Measurements from ENCODE around the gene TSPAN14. TPM values are rescaled to one million over a fixed set of nuclear protein-coding genes. Genes with fewer than 3 reads are reported as not detected.
"Not testable (repeated sequence)": the region's sequence is repeated elsewhere in the genome, so short reads cannot be mapped to it uniquely, and the experiment has no call there.

TSPAN14 gene
- total RNA-seq, 2 experiments from 2014 or later: 17.0 to 33.4 TPM

- Histone ChIP-seq H3K27ac (ENCODE audit: low read depth, low read length, poor library complexity, severe bottlenecking) (no peak overlapping the region), H3K9me3 (ENCODE audit: low read length) (no peaks in the 10 kb centered on the region), H3K79me2 (ENCODE audit: insufficient read depth, low read depth, low read length) (peaks cover 78% of the 10 kb centered on the region), H3K36me3 (ENCODE audit: insufficient read depth, low read length) (peaks cover 59% of the 10 kb centered on the region), H3K4me1 (ENCODE audit: insufficient read depth, low read length, poor library complexity, severe bottlenecking) (peaks cover 65% of the 10 kb centered on the region), H3K4me2 (ENCODE audit: low read length) (0 out of 2 replicates have a peak overlapping the region, but pooled peaks have one; percentile 71), H3K9me2 (ENCODE audit: insufficient read depth, low read length) (no peaks in the 10 kb centered on the region), H3K4me3 (ENCODE audit: low read depth, low read length, poor library complexity, severe bottlenecking) (no peak overlapping the region), H2AFZ (ENCODE audit: low read length) (no peak overlapping the region), H4K20me1 (ENCODE audit: insufficient read depth, low read length) (no peaks in the 10 kb centered on the region)
- ChIA-PET POLR2A (interaction anchor here (0.7 to 1.7 kb wide), 5 partner anchors 12 to 25 kb away, joined by 3 to 9 read pairs (median 6); no protein-coding TSS in a partner anchor), CTCF (ENCODE audit: unreplicated experiment) (interaction anchor here (0.8 kb wide), 1 partner anchor 10 kb away, joined by 4 read pairs; no protein-coding TSS in a partner anchor)
- TF ChIP-seq, protein P1, sequence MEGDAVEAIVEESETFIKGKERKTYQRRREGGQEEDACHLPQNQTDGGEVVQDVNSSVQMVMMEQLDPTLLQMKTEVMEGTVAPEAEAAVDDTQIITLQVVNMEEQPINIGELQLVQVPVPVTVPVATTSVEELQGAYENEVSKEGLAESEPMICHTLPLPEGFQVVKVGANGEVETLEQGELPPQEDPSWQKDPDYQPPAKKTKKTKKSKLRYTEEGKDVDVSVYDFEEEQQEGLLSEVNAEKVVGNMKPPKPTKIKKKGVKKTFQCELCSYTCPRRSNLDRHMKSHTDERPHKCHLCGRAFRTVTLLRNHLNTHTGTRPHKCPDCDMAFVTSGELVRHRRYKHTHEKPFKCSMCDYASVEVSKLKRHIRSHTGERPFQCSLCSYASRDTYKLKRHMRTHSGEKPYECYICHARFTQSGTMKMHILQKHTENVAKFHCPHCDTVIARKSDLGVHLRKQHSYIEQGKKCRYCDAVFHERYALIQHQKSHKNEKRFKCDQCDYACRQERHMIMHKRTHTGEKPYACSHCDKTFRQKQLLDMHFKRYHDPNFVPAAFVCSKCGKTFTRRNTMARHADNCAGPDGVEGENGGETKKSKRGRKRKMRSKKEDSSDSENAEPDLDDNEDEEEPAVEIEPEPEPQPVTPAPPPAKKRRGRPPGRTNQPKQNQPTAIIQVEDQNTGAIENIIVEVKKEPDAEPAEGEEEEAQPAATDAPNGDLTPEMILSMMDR (conservative IDR thresholded peaks at IDR 0.05; ENCODE audit: low read length): no peak
- no peak for TF ChIP-seq EZH2phosphoT487 (IDR thresholded peaks at IDR 0.05; ENCODE audit: borderline replicate concordance, low read depth, low read length)
- no peak for DNase-seq (ENCODE audit: low spot score)
- intact Hi-C loops (cut with micrococcal nuclease; ENCODE audit: unreplicated experiment): no loop called here
- no TSS peak for BruUV-seq (replicated peaks)
Observed at GRCh38 chr10:80474941-80475340, 20.8 kb downstream of the TSPAN14 start.

GRCh38 chr10:80475641-80476040 lies 21.5 kb downstream of the TSPAN14 start:
- intact Hi-C loops (cut with micrococcal nuclease; ENCODE audit: unreplicated experiment); H3K9me3 ChIP-seq (ENCODE audit: low read length); BruUV-seq (replicated peaks); H3K27ac ChIP-seq (ENCODE audit: low read depth, low read length, poor library complexity, severe bottlenecking); H3K9me2 ChIP-seq (ENCODE audit: insufficient read depth, low read length); H3K4me3 ChIP-seq (ENCODE audit: low read depth, low read length, poor library complexity, severe bottlenecking); H4K20me1 ChIP-seq (ENCODE audit: insufficient read depth, low read length); H3K4me2 ChIP-seq (ENCODE audit: low read length); H2AFZ ChIP-seq (ENCODE audit: low read length); DNase-seq (ENCODE audit: low spot score): not testable (repeated sequence)
- peaks cover 73% of the 10 kb centered on the region for H3K79me2 ChIP-seq (ENCODE audit: insufficient read depth, low read depth, low read length)
- H3K36me3 ChIP-seq (ENCODE audit: insufficient read depth, low read length): peaks cover 52% of the 10 kb centered on the region
- CTCF ChIA-PET (ENCODE audit: unreplicated experiment): interaction anchor here (0.8 kb wide), 1 partner anchor 11 kb away, joined by 4 read pairs; no protein-coding TSS in a partner anchor
- peaks cover 59% of the 10 kb centered on the region for H3K4me1 ChIP-seq (ENCODE audit: insufficient read depth, low read length, poor library complexity, severe bottlenecking)
- POLR2A ChIA-PET: interaction anchor here (0.7 to 1.7 kb wide), 3 partner anchors 9 to 15 kb away, joined by 4 to 9 read pairs (median 6); no protein-coding TSS in a partner anchor

- Histone ChIP-seq H3K79me2 (ENCODE audit: insufficient read depth, low read depth, low read length) (peaks cover 73% of the 10 kb centered on the region), H4K20me1 (ENCODE audit: insufficient read depth, low read length) (no peaks in the 10 kb centered on the region), H3K4me1 (ENCODE audit: insufficient read depth, low read length, poor library complexity, severe bottlenecking) (peaks cover 48% of the 10 kb centered on the region), H3K9me3 (ENCODE audit: low read length) (no peaks in the 10 kb centered on the region), H3K4me2 (ENCODE audit: low read length) (no peak overlapping the region), H3K4me3 (ENCODE audit: low read depth, low read length, poor library complexity, severe bottlenecking) (no peak overlapping the region), H3K27ac (ENCODE audit: low read depth, low read length, poor library complexity, severe bottlenecking) (no peak overlapping the region), H2AFZ (ENCODE audit: low read length) (no peak overlapping the region), H3K36me3 (ENCODE audit: insufficient read depth, low read length) (peaks cover 45% of the 10 kb centered on the region), H3K9me2 (ENCODE audit: insufficient read depth, low read length) (no peaks in the 10 kb centered on the region)
- no TSS peak for BruUV-seq (replicated peaks)
- POLR2A ChIA-PET: interaction anchor here (1.9 kb wide), 1 partner anchor 12 kb away, joined by 5 read pairs; no protein-coding TSS in a partner anchor
- CTCF ChIA-PET (ENCODE audit: unreplicated experiment): no interaction called here
- DNase-seq (ENCODE audit: low spot score): no peak
- TF ChIP-seq EZH2phosphoT487 (IDR thresholded peaks at IDR 0.05; ENCODE audit: borderline replicate concordance, low read depth, low read length): no peak
- TF ChIP-seq, protein P1 (conservative IDR thresholded peaks at IDR 0.05; ENCODE audit: low read length): no peak
- intact Hi-C loops (cut with micrococcal nuclease; ENCODE audit: unreplicated experiment): no loop called here
Observed at GRCh38 chr10:80476685-80477084, 22.6 kb downstream of the TSPAN14 start.
